ENCODE results near the gene ZFP57. TPM values are rescaled to one million over a fixed set of nuclear protein-coding genes. Genes with fewer than 3 reads are reported as not detected.

ZFP57 gene
- total and polyA plus RNA-seq, 8 donors: 0.08 TPM; not detected in 7

DNA sequence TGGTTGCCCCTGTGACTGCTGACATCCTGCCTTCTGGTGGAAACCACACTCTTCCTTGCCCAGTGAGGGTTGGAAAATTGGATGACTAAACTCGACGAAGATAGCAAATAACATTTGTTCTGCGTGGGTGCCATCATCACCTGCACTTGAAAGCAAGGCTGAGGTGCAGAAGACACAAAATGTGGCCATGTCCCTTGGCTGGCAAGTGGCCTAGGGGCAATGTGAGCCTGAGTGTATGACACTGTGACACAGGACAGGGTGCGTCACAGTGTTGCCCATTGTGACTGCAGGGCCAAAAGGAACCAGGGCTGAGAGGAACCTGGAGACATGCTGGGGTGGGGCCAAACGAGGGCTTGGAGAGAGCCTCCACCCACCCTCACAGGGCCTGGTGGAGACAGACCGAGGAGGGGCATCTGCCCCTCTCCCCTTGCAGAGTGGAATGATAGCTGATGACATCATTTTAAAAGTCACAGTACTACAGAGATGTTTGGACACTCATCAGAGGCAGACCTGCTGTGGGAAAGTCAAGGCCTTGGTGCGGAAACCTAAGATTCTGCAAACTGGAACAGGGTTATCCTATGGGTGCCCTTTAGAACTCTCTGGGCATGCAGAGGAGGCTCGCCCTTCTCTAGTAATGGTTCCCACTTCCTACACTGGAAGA, 29.5 kb upstream of the ZFP57 start:
- intact Hi-C loops (cut with DNase I; ENCODE audit: low total_unique reads): no loop called here
- no peak for TF ChIP-seq POLR2AphosphoS5 (IDR thresholded peaks at IDR 0.05)
- TF ChIP-seq, protein P1, sequence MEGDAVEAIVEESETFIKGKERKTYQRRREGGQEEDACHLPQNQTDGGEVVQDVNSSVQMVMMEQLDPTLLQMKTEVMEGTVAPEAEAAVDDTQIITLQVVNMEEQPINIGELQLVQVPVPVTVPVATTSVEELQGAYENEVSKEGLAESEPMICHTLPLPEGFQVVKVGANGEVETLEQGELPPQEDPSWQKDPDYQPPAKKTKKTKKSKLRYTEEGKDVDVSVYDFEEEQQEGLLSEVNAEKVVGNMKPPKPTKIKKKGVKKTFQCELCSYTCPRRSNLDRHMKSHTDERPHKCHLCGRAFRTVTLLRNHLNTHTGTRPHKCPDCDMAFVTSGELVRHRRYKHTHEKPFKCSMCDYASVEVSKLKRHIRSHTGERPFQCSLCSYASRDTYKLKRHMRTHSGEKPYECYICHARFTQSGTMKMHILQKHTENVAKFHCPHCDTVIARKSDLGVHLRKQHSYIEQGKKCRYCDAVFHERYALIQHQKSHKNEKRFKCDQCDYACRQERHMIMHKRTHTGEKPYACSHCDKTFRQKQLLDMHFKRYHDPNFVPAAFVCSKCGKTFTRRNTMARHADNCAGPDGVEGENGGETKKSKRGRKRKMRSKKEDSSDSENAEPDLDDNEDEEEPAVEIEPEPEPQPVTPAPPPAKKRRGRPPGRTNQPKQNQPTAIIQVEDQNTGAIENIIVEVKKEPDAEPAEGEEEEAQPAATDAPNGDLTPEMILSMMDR (IDR thresholded peaks at IDR 0.05): no peak
- TF ChIP-seq EP300 (IDR thresholded peaks at IDR 0.05): no peak
- TF ChIP-seq POLR2A (IDR thresholded peaks at IDR 0.05): no peak
- no peak for DNase-seq
- no peaks in the 10 kb centered on the region for H3K9me3 ChIP-seq
- peaks cover 0 to 12% (median 0%) of the 10 kb centered on the region in 4 donors for H3K4me1 ChIP-seq
- 67 to 82% (median 80%) methylated on average over 7 to 8 of the region's 8 CpGs for WGBS, 5 donors
- no peak overlapping the region for H3K27ac ChIP-seq
- peaks cover 0 to 29% (median 0%) of the 10 kb centered on the region in 3 donors for H3K27me3 ChIP-seq
- H3K4me3 ChIP-seq: no peak overlapping the region
- H3K36me3 ChIP-seq: no peaks in the 10 kb centered on the region

DNA sequence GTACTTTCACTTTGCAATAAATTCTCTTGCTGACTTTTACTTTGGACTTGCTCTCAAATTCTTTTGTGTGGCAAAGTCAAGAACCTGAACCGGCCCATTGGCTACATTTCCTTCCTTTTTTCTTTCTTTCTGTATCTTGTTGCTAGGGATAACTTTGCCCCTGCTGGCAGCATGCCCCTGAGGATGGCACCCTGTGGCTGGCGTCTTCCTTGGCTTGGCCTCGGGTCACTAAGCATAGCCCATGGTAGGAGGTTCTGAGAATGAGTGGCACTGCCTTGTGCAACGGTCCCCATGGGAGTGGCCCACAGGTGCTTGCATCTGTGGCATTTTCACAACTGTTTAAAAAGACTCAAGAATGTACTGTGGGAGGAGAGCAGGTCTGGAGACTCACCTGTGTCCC, 28.2 kb upstream of the ZFP57 start:
- intact Hi-C loops (cut with DNase I; ENCODE audit: low total_unique reads): loop anchor here (5.0 kb wide), 1 partner anchor 128 kb away; no protein-coding TSS in a partner anchor
- peak overlapping the region in 3 of 5 donors; percentile 7 to 66 (median 41) for H3K27ac ChIP-seq
- 39 to 55% (median 44%) methylated on average over 4 of the region's 4 CpGs for WGBS, 5 donors

DNA sequence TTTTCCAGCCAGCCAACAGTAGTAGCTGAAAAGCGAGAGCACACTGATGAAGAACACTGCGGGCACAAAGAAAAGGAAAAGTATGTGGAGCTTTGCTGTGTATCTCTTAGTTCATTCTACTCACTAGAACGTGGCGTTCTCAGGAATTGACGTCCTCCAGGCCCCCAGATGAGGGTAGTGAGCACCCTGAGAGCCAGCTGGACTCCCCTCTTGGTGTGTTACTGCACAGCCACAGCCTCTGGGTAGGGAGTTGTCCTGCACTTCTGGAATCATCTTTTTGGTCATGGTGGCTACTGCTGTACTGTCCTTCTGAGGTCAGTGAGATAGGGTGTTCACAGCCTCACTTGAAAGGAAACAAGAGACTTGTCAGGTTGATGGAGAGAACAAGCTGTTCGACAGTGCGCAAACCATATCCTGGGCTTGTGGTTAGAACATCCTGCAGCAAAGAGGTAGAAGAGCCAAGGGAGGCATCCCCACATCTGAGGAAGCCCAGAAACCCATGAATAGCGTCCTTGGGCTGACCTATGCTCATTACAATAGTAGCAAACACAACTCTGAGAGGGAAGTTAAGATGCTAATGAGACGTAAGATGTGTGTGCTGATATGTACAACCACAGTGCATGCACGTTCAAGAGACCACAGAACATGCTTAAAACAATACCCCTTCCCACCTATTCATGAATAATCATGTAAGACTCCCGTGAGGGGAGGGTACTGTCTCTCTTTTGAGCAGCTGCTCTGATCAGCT, 27.7 kb upstream of the ZFP57 start:
- no peak overlapping the region for H3K4me3 ChIP-seq
- peaks cover 0 to 41% (median 0%) of the 10 kb centered on the region in 3 donors for H3K27me3 ChIP-seq
- H3K4me1 ChIP-seq: peaks cover 0 to 12% (median 0%) of the 10 kb centered on the region in 4 donors
- no peaks in the 10 kb centered on the region for H3K36me3 ChIP-seq
- intact Hi-C loops (cut with DNase I; ENCODE audit: low total_unique reads): loop anchor here (5.0 kb wide), 1 partner anchor 129 kb away; no protein-coding TSS in a partner anchor
- H3K27ac ChIP-seq: peak overlapping the region in 4 of 5 donors; percentile 7 to 66 (median 32)
- TF ChIP-seq POLR2AphosphoS5 (IDR thresholded peaks at IDR 0.05) (peak in 2 of 3 donors; percentile 9 to 24), EP300 (IDR thresholded peaks at IDR 0.05) (no peak), POLR2A (IDR thresholded peaks at IDR 0.05) (no peak)
- DNase-seq: peak; percentile 34 to 64
- WGBS, 5 donors: 59 to 67% (median 62%) methylated on average over 11 of the region's 11 CpGs
- no peaks in the 10 kb centered on the region for H3K9me3 ChIP-seq

More for the DNA sequence above, 28.2 kb upstream of the ZFP57 start:
- Histone ChIP-seq H3K4me1 (peaks cover 0 to 12% (median 0%) of the 10 kb centered on the region in 4 donors), H3K27me3 (peaks cover 0 to 35% (median 0%) of the 10 kb centered on the region in 3 donors), H3K36me3 (no peaks in the 10 kb centered on the region), H3K9me3 (no peaks in the 10 kb centered on the region), H3K4me3 (no peak overlapping the region)
- TF ChIP-seq POLR2AphosphoS5 (IDR thresholded peaks at IDR 0.05) (no peak), EP300 (IDR thresholded peaks at IDR 0.05) (no peak), POLR2A (IDR thresholded peaks at IDR 0.05) (no peak)
- TF ChIP-seq, protein P1 (IDR thresholded peaks at IDR 0.05): no peak
- no peak for DNase-seq

DNA sequence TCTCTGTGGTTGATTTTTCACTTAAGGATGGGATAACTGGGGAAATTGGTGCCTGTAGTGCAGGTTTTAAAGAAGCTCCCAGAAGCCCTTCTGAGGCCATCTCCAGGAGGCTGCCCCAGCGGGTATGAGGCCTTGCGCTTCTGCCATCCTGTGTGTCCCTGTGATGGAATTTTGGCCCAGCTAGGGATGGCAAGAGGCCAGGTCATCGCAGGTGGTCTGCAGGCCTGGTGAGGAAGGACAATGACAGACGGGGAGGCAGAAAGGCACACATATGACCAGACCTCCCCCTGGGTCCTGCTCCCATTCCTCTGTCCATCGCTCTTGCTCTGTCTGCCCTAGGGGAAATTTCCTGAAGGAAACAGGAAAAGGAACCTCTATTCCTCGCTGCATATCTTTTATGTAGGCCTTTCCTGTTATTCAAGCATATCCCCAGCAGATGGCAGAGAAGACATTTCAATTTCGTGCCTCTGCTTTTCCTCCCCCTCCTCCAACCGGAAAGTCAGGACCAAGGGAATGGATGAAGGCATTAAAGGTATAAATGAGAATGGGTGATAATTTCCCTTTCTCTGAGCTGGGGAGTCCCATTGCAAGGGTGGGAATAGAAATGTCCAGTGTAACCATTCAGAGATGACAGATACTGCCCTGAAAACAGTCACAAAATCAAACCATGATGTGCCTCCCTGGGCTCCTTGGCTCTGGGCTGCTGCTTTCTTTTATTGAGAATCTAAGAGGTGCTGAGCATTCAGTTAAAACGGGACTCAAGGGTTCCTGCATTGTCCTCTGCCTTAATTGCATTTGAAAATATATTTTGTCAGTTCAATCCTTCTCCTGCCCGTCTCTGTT, 24.7 kb upstream of the ZFP57 start:
- peak in 1 of 2 donors; percentile 77 for DNase-seq
- Histone ChIP-seq H3K27me3 (peaks cover 4 to 59% (median 6%) of the 10 kb centered on the region in 3 donors), H3K4me3 (no peak overlapping the region), H3K4me1 (peaks cover 0 to 12% (median 0%) of the 10 kb centered on the region in 4 donors), H3K36me3 (no peaks in the 10 kb centered on the region), H3K27ac (no peak overlapping the region), H3K9me3 (no peaks in the 10 kb centered on the region)
- intact Hi-C loops (cut with DNase I; ENCODE audit: low total_unique reads): loop anchor here (5.0 kb wide), 1 partner anchor 132 kb away; no protein-coding TSS in a partner anchor
- WGBS, 5 donors: 31 to 38% (median 33%) methylated on average over 10 of the region's 10 CpGs
- TF ChIP-seq, protein P1 (IDR thresholded peaks at IDR 0.05): peak in 5 of 7 experiments; percentile 37 to 79 (median 67)
- TF ChIP-seq POLR2AphosphoS5 (IDR thresholded peaks at IDR 0.05): no peak
